Omental fat pad (tissue), 4 donors: Measurements from ENCODE around the gene L3MBTL4. TPM values are rescaled to one million over a fixed set of nuclear protein-coding genes. Genes with fewer than 3 reads are reported as not detected.

Experiments
- ATAC-seq: fragments of 150-250 bp; one replicate; pipeline ENCODE4 v1.9.1; 2016; ENCODE audit warnings: mild to moderate bottlenecking, moderate library complexity; ENCODE audit not compliant: low FRiP score
- DNase-seq: peaks from one replicate; pipeline ENCODE4 v3.0.0-alpha.2; 2019; ENCODE audit warnings: low spot score
- CTCF ChIP-seq, 3 donors: fragments of 450-650 bp; IDR thresholded peaks; one replicate each; pipeline ENCODE4 v1.5.1; 2016 to 2017; ENCODE audit warnings: antibody characterized with exemption in 3 of 3, mild to moderate bottlenecking in 3 of 3, moderate library complexity in 2 of 3
- total RNA-seq, 4 donors: library from RNA; depleted of rRNA; stranded (reverse); fragments of >200 nt; gene quantifications; one replicate each; pipeline ENCODE4 v1.1.0, GENCODE V29; 2016

L3MBTL4 gene
- total RNA-seq, 4 donors from 2014 or later: 7.2 to 14.8 (median 8.3) TPM

- TF ChIP-seq CTCF (IDR thresholded peaks at IDR 0.05): no peak
- DNase-seq: no peak
- ATAC-seq: no peak
These were observed 465.9 kb downstream of the L3MBTL4 start for GRCh38 chr18:5948781-5949180.

GRCh38 chr18:5948237-5948636, 466.5 kb downstream of the L3MBTL4 start:
- no peak for TF ChIP-seq CTCF (IDR thresholded peaks at IDR 0.05)
- DNase-seq (no peak), ATAC-seq (no peak)

DNA sequence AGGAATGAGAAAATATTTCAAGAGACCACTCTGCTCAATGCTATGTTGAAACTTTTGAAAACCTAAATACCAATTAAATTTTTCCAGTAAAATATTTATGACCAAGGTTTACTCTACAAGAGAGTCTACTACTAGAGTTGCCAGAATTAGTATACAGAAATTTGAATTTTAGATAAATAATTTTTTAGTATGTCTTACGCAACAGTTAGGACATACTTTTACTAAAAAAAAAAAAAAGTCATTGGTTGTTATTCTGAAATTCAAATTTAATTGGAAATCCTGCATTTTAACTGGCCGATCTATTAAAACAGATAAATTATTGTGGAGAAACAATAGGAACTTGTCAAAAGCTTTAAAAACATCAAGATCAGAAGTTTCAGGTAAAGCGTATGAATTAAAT, 470.3 kb downstream of the L3MBTL4 start:
- no peak for DNase-seq
- TF ChIP-seq CTCF (IDR thresholded peaks at IDR 0.05): no peak
- no peak for ATAC-seq

GRCh38 chr18:5943514-5943913, 471.2 kb downstream of the L3MBTL4 start:
- no peak for ATAC-seq
- TF ChIP-seq CTCF (IDR thresholded peaks at IDR 0.05): no peak
- no peak for DNase-seq

DNA sequence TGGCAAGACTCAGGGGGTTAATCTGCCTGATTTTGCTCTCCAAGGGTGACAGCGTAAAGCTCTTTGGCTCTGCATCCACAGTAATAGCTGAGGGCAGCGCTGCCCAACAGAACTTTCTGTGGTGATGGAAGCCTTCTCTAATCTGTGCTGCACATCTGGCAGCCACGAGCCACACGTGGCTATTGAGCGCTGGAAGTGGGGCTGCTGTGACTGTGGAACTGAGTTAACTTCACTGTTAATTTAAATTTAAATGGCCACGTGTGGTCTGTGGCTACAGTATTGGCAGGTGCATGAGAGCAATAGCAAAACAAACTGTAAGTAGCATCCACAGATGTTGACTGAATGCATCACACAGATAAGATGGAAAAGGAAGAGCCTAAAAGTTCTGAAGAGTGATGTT, 472.1 kb downstream of the L3MBTL4 start:
- no peak for ATAC-seq
- no peak for DNase-seq
- no peak for TF ChIP-seq CTCF (IDR thresholded peaks at IDR 0.05)

DNA sequence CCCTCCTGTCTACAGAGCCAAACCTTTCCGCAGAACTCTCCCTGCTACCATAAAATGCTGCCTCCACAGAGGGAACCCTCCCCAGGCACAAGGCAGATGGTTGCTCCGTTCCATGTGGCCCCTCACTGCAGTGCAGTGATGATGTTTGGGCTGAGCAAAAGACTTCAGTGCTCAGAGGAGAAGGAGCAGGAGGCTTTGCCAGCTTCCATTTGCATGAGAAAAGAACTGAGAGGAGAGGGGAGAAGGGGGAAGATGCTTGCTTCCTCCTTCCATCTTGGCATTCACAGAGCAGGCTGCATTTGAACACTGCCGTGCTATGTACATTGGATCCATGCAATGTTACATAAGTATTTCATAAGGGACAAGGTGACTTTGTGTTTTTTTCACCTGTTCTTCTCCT, 472.8 kb downstream of the L3MBTL4 start:
- no peak for DNase-seq
- no peak for ATAC-seq
- TF ChIP-seq CTCF (IDR thresholded peaks at IDR 0.05): no peak

- ATAC-seq: no peak
- no peak for DNase-seq
- no peak for TF ChIP-seq CTCF (IDR thresholded peaks at IDR 0.05)
These were observed 474.7 kb downstream of the L3MBTL4 start for GRCh38 chr18:5939801-5940667.
